CD4-positive, alpha-beta T cell (primary cell): ENCODE measurements around the gene GABRD. TPM values are rescaled to one million over a fixed set of nuclear protein-coding genes. Genes with fewer than 3 reads are reported as not detected.

Experiments used
- ATAC-seq: fragments of 200-7000 bp; cut with Tn5 transposase; one replicate; pipeline ENCODE4 v1.10.0; 2022; ENCODE audit warnings: mild to moderate bottlenecking; ENCODE audit not compliant: poor library complexity
- CTCF ChIA-PET: fragments of 350-600 bp; sonication (Branson Sonifier 250); formaldehyde crosslinking; loops from one replicate; lab custom pipeline; 2021; ENCODE audit warnings: antibody characterized with exemption, inconsistent platforms; lab: Charles Lee
- POLR2A ChIA-PET: fragments of 350-600 bp; sonication (Branson Sonifier 250); formaldehyde crosslinking; loops from one replicate; lab custom pipeline; 2021; ENCODE audit warnings: antibody characterized with exemption, inconsistent platforms; lab: Charles Lee
- DNase-seq, 14 experiments: peaks; one replicate each; pipeline ENCODE4 v3.0.0-alpha.2; 2013 to 2020; ENCODE audit warnings: mixed read lengths in 2 of 14
- H3K27ac ChIP-seq, 2 donors: one replicate each; pipeline versions ENCODE4 v1.5.1 to v1.7.0; 2013; ENCODE audit warnings: low read length in 2 of 2, low read depth in 1 of 2, mild to moderate bottlenecking in 1 of 2
- H3K27me3 ChIP-seq, 2 experiments: 1 replicate in 1 of 2; 2 replicates in 1 of 2; pipeline versions ENCODE4 v1.6.1 to v1.7.0; 2013; ENCODE audit warnings: low read length in 2 of 2, control low read depth in 1 of 2, mild to moderate bottlenecking in 1 of 2, moderate library complexity in 1 of 2; ENCODE audit not compliant: insufficient read depth in 2 of 2, control insufficient read depth in 1 of 2
- H3K36me3 ChIP-seq: one replicate; pipeline ENCODE4 v1.6.1; 2013; ENCODE audit warnings: low read length, control low read depth; ENCODE audit not compliant: insufficient read depth
- H3K4me1 ChIP-seq: one replicate; pipeline ENCODE4 v1.6.1; 2013; ENCODE audit warnings: low read length, control low read depth; ENCODE audit not compliant: insufficient read depth
- H3K4me3 ChIP-seq: one replicate; pipeline ENCODE4 v1.5.1; 2013; ENCODE audit warnings: mild to moderate bottlenecking, low read length, moderate library complexity
- H3K9me3 ChIP-seq, 2 experiments: 1 replicate in 1 of 2; 2 replicates in 1 of 2; pipeline versions ENCODE4 v1.6.1 to v1.7.0; 2013; ENCODE audit warnings: low read length in 2 of 2, mild to moderate bottlenecking in 2 of 2, control low read depth in 1 of 2, moderate library complexity in 1 of 2; ENCODE audit not compliant: control insufficient read depth in 1 of 2, insufficient read depth in 1 of 2
- H3K27ac Mint-ChIP-seq: one replicate; pipeline ENCODE4 v1.8.0; 2020; ENCODE audit warnings: mixed read lengths
- H3K27me3 Mint-ChIP-seq: one replicate; pipeline ENCODE4 v1.8.0; 2021; ENCODE audit warnings: mixed read lengths
- H3K36me3 Mint-ChIP-seq: one replicate; pipeline ENCODE4 v1.8.0; 2021; ENCODE audit warnings: low read depth, mixed read lengths
- H3K4me1 Mint-ChIP-seq: one replicate; pipeline ENCODE4 v1.8.0; 2021; ENCODE audit warnings: low read depth, mixed read lengths
- H3K4me3 Mint-ChIP-seq: one replicate; pipeline ENCODE4 v1.8.0; 2020; ENCODE audit warnings: mild to moderate bottlenecking, mixed read lengths
- H3K9me3 Mint-ChIP-seq: one replicate; pipeline ENCODE4 v1.8.0; 2020; ENCODE audit warnings: mixed read lengths
- intact Hi-C, 2 experiments: fragments of 100-400 bp; cut with DNase I in 1 of 2; cut with micrococcal nuclease in 1 of 2; formaldehyde crosslinking; loops; one replicate each; pipeline versions ENCODE4 v1.15.1 to v1.9.0; 2023 to 2025; cut with DNase I, micrococcal nuclease
- total RNA-seq, 174 experiments: library from RNA in 2 of 174; stranded (reverse) in 2 of 174; gene quantifications; one replicate each; pipeline ENCODE4 v1.2.3 and lab custom pipeline; 2021 to 2026
- TF ChIP-seq, protein P1 (sequence below): fragments of 200-600 bp; IDR thresholded peaks from one replicate; pipeline ENCODE4 v1.8.0; 2022; ENCODE audit warnings: antibody characterized with exemption, mild to moderate bottlenecking

Gene GABRD
- total RNA-seq, 2 experiments from 2014 or later: 0.38 to 0.42 TPM

DNA sequence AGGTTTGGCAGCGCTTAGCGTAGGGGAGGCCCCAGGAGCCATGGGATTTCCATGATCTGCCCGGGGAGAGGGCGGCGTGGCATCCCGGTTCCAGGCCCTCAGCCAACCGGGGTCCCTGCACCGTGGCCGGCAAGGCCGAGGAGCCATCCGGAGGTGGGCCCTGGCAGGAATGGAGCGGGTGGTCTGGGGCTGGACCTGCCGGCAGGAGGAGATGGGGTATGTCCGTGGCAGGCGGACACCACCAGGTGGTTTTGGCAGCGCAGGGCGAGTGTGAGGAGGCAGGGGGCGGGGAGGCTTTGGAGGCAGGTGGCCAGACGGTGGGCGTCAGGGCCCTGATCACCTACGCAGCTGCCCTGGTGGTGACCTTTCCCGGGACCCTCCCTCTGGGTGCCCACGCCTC lies 41.4 kb downstream of the GABRD start:
- H3K27me3 ChIP-seq: no peaks in the 10 kb centered on the region
- Mint-ChIP-seq H3K4me1 (no peaks in the 10 kb centered on the region), H3K27ac (no peak overlapping the region), H3K27me3 (no peaks in the 10 kb centered on the region), H3K36me3 (peaks cover 56% of the 10 kb centered on the region), H3K4me3 (no peak overlapping the region), H3K9me3 (no peaks in the 10 kb centered on the region)
- peaks cover 0 to 4% of the 10 kb centered on the region in 2 experiments for H3K9me3 ChIP-seq
- CTCF ChIA-PET: no interaction called here
- ATAC-seq (no peak), DNase-seq (no peak)
- intact Hi-C loops: no loop called here
- H3K27ac ChIP-seq: no peak overlapping the region
- H3K4me1 ChIP-seq: no peaks in the 10 kb centered on the region
- peaks cover 41% of the 10 kb centered on the region for H3K36me3 ChIP-seq
- H3K4me3 ChIP-seq: no peak overlapping the region
- POLR2A ChIA-PET: no interaction called here
- TF ChIP-seq, protein P1, sequence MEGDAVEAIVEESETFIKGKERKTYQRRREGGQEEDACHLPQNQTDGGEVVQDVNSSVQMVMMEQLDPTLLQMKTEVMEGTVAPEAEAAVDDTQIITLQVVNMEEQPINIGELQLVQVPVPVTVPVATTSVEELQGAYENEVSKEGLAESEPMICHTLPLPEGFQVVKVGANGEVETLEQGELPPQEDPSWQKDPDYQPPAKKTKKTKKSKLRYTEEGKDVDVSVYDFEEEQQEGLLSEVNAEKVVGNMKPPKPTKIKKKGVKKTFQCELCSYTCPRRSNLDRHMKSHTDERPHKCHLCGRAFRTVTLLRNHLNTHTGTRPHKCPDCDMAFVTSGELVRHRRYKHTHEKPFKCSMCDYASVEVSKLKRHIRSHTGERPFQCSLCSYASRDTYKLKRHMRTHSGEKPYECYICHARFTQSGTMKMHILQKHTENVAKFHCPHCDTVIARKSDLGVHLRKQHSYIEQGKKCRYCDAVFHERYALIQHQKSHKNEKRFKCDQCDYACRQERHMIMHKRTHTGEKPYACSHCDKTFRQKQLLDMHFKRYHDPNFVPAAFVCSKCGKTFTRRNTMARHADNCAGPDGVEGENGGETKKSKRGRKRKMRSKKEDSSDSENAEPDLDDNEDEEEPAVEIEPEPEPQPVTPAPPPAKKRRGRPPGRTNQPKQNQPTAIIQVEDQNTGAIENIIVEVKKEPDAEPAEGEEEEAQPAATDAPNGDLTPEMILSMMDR: no peak

DNA sequence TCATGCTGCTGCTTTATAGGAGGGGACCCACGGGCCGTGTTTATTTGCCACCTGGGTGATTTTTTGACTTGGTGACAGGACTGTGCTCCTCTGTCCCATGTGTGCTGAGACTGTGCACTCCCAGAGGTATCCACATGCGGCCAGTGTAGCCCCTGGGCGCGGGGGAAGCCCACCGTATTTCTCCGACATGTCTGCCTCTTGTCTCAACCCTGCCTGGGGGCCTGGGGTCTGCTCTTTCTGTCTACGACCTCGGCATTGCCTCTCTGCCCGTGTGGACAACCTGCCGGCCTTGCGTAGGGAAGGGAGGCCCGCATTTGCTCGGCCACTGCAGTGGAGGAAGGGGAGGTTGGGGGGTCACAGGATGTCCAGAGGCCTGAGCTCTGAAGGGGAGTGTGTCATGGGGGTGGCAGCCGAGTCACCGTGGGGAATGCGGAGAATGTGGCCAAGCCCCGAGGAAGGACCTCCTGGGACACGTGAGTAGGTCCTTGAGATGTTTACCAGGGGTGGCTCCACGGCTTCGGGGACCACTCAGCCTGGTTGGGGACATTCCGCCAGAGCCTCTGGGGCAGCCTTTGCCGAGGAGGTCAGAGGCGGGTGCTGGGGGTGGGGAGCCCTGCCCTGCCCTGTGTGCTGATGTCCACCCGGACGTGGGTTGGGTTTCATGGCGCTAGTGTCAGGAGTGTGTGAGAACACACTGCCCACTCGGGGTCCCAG lies 42.1 kb downstream of the GABRD start:
- TF ChIP-seq, protein P1: no peak
- no peak overlapping the region for H3K27ac ChIP-seq
- CTCF ChIA-PET: no interaction called here
- POLR2A ChIA-PET: no interaction called here
- DNase-seq (no peak), ATAC-seq (no peak)
- no peak overlapping the region for H3K27ac Mint-ChIP-seq
- intact Hi-C loops: no loop called here
- H3K4me1 Mint-ChIP-seq: no peaks in the 10 kb centered on the region
- H3K27me3 Mint-ChIP-seq: no peaks in the 10 kb centered on the region
- H3K4me3 Mint-ChIP-seq: no peak overlapping the region
- no peak overlapping the region for H3K4me3 ChIP-seq
- H3K9me3 ChIP-seq: peaks cover 0 to 4% of the 10 kb centered on the region in 2 experiments
- H3K4me1 ChIP-seq: no peaks in the 10 kb centered on the region
- peaks cover 58% of the 10 kb centered on the region for H3K36me3 Mint-ChIP-seq
- H3K9me3 Mint-ChIP-seq: no peaks in the 10 kb centered on the region
- H3K27me3 ChIP-seq: no peaks in the 10 kb centered on the region
- peaks cover 35% of the 10 kb centered on the region for H3K36me3 ChIP-seq

DNA sequence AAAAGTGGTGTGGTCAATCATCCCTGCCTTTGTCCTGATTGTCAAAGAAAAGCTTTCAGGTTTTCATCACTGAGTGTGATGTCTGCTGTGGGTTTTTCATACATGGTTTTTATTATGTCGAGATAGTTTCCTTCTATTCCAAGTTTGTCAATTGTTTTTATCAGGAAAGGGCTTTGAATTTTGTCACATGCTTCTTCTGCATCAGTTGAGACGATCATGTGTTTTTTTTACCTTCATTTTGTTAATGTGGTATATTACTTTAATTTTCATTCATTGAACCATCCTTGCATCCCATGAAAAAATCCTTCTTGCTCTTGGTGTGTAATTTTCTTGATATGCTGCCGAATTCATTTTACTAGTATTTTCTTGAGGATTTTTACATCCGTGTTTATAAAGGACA lies 46.6 kb downstream of the GABRD start:
- TF ChIP-seq, protein P1: no peak
- Mint-ChIP-seq H3K27me3 (no peaks in the 10 kb centered on the region), H3K4me1 (peaks cover 7% of the 10 kb centered on the region), H3K27ac (no peak overlapping the region), H3K4me3 (no peak overlapping the region), H3K36me3 (peaks cover 63% of the 10 kb centered on the region), H3K9me3 (no peaks in the 10 kb centered on the region)
- DNase-seq (no peak), ATAC-seq (no peak)
- Histone ChIP-seq H3K27me3 (no peaks in the 10 kb centered on the region), H3K9me3 (peaks cover 0 to 4% of the 10 kb centered on the region in 2 experiments), H3K4me3 (no peak overlapping the region), H3K36me3 (peaks cover 24% of the 10 kb centered on the region), H3K4me1 (no peaks in the 10 kb centered on the region), H3K27ac (no peak overlapping the region)
- ChIA-PET POLR2A (no interaction called here), CTCF (interaction anchor here (0.6 kb wide), 1 partner anchor 441 kb away, joined by 4 read pairs; no protein-coding TSS in a partner anchor)
- intact Hi-C loops: no loop called here
